HepG2 (cell line): ENCODE data around the gene RHOG. TPM values are rescaled to one million over a fixed set of nuclear protein-coding genes. Genes with fewer than 3 reads are reported as not detected.

Experiments
- CCAR2 ChIP-seq: fragments of 200-400 bp; formaldehyde crosslinking; optimal IDR thresholded peaks from 2 replicates; pipeline ENCODE3; 2018; ENCODE audit warnings: low read depth, mild to moderate bottlenecking, low read length, moderate library complexity
- CEBPG ChIP-seq: IDR thresholded peaks from 2 replicates; pipeline ENCODE4 v1.6.1; 2016
- KDM1A ChIP-seq: IDR thresholded peaks from 2 replicates; pipeline ENCODE4 v1.6.1; 2016; ENCODE audit warnings: missing compliant biosample characterization
- MLLT10 ChIP-seq: sonication (generic); formaldehyde crosslinking; IDR thresholded peaks from 2 replicates; pipeline ENCODE4 v1.4.0; 2020; ENCODE audit warnings: missing genetic modification reagents
- ZNF331 ChIP-seq: sonication (generic); formaldehyde crosslinking; IDR thresholded peaks from 2 replicates; pipeline ENCODE4 v1.4.0; 2020; ENCODE audit warnings: missing genetic modification reagents
- ZNF44 ChIP-seq: sonication (generic); formaldehyde crosslinking; IDR thresholded peaks from 2 replicates; pipeline ENCODE4 v1.5.1; 2020; ENCODE audit warnings: mild to moderate bottlenecking, missing genetic modification reagents
- ZNF460 ChIP-seq: sonication (generic); formaldehyde crosslinking; IDR thresholded peaks from 2 replicates; pipeline ENCODE4 v1.5.1; 2020; ENCODE audit warnings: missing genetic modification reagents, mild to moderate bottlenecking, borderline replicate concordance
- ZNF724P ChIP-seq: sonication (generic); formaldehyde crosslinking; IDR thresholded peaks from 2 replicates; pipeline ENCODE4 v1.8.0; 2022; ENCODE audit warnings: missing genetic modification reagents, borderline replicate concordance
- polyA plus RNA-seq, 8 experiments: library from polyadenylated mRNA; depleted of rRNA in 3 of 8; stranded (reverse) in 7 of 8; unstranded in 1 of 8; fragments of >200 nt; fragmentation: Illumina TruSeq in 4 of 8; extraction: Trizol in 4 of 8; gene quantifications; 2 replicates each; pipeline versions ENCODE4 v1.2.1 to v1.2.3, GENCODE V29; 2011 to 2016; ENCODE audit warnings: low read depth in 4 of 8, missing spikeins in 1 of 8, mixed read lengths in 1 of 8; ENCODE audit not compliant: insufficient read depth in 1 of 8
- total RNA-seq, 5 experiments: library from RNA; depleted of rRNA; stranded (reverse); fragments of >200 nt; fragmentation: Illumina TruSeq; extraction: Trizol; gene quantifications; 2 replicates each; pipeline ENCODE4 v1.2.3, GENCODE V29; 2016; ENCODE audit warnings: low read depth in 1 of 5
- TF ChIP-seq, protein P1 (sequence below), 2 experiments: fragments of 450-650 bp in 1 of 2; sonication (generic) in 1 of 2; formaldehyde crosslinking in 1 of 2; IDR thresholded peaks; 2 replicates each; pipeline versions ENCODE4 v1.6.1 to v1.8.0; 2016 to 2022; ENCODE audit warnings: antibody characterized with exemption in 1 of 2, mild to moderate bottlenecking in 1 of 2, missing genetic modification reagents in 1 of 2
- TF ChIP-seq, protein P2 (sequence below): sonication (generic); formaldehyde crosslinking; IDR thresholded peaks from 2 replicates; pipeline ENCODE4 v1.4.0; 2020; ENCODE audit warnings: missing genetic modification reagents, borderline replicate concordance
- TF ChIP-seq, protein P3 (sequence below): sonication (generic); formaldehyde crosslinking; IDR thresholded peaks from 2 replicates; pipeline ENCODE4 v1.5.1; 2020; ENCODE audit warnings: missing genetic modification reagents, mild to moderate bottlenecking, borderline replicate concordance

The RHOG gene
- total and polyA plus RNA-seq, 2 of the 13 experiments (the other 11 are each of a cell fraction or from before 2014, with no cell fraction given), result 7.7 to 23.4 TPM

DNA sequence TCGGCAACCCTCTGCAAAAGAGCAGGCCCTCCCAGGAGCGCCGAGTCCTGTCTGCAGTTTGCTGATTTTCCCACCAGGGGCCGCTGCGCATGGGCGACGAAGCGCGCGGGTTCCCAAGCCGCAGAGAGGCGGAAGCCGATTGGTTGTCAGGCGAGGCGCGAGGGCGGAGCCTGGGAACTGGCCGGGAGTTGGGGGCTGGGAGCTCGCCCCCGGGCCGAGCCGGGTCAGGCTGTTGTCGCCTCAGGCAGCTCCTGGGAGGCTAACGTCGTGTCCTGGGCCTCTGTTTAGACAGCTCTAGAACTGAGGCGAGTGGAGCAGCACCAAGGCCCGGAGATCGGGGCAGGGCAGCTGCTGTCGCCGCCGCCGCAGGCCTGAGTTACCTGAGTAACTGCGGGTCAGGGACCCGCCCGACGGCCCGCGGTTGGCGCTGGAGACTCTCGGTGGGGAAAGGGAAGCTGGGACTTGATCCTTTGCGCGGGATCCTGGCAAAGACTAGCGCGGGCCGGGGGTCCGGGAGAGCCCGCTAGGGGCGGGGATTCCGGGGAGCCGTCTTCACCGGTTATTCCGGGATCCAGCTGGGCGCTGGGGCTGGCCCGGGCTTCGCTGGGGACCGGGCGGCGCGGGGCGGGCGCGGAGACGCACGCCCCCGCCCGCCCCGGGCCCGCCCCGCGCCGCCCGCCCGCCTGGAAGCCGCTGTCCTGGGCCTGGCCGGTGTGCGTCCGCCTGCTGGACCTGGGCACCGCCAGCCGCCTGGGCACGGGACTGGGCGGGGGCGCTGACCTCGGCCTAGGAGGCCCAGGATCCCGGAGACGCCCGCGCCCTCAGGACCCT, 14.4 kb upstream of the RHOG start, which contains the start of gene STIM1 (continued):
- TF ChIP-seq, protein P1, sequence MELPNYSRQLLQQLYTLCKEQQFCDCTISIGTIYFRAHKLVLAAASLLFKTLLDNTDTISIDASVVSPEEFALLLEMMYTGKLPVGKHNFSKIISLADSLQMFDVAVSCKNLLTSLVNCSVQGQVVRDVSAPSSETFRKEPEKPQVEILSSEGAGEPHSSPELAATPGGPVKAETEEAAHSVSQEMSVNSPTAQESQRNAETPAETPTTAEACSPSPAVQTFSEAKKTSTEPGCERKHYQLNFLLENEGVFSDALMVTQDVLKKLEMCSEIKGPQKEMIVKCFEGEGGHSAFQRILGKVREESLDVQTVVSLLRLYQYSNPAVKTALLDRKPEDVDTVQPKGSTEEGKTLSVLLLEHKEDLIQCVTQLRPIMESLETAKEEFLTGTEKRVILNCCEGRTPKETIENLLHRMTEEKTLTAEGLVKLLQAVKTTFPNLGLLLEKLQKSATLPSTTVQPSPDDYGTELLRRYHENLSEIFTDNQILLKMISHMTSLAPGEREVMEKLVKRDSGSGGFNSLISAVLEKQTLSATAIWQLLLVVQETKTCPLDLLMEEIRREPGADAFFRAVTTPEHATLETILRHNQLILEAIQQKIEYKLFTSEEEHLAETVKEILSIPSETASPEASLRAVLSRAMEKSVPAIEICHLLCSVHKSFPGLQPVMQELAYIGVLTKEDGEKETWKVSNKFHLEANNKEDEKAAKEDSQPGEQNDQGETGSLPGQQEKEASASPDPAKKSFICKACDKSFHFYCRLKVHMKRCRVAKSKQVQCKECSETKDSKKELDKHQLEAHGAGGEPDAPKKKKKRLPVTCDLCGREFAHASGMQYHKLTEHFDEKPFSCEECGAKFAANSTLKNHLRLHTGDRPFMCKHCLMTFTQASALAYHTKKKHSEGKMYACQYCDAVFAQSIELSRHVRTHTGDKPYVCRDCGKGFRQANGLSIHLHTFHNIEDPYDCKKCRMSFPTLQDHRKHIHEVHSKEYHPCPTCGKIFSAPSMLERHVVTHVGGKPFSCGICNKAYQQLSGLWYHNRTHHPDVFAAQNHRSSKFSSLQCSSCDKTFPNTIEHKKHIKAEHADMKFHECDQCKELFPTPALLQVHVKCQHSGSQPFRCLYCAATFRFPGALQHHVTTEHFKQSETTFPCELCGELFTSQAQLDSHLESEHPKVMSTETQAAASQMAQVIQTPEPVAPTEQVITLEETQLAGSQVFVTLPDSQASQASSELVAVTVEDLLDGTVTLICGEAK (IDR thresholded peaks at IDR 0.05), result no peak
- TF ChIP-seq, protein P1 (CRISPR knock-in tag; IDR thresholded peaks at IDR 0.05), result peak; percentile 4; the same call in 1 of the 2 replicates
- peak; percentile 44 for TF ChIP-seq CEBPG
- TF ChIP-seq KDM1A (CRISPR knock-in tag), result no peak
- no peak for TF ChIP-seq CCAR2
- TF ChIP-seq ZNF44 (CRISPR knock-in tag), result no peak
- peak; percentile 61; the same call in 1 of the 2 replicates for TF ChIP-seq ZNF331
- no peak for TF ChIP-seq ZNF460 (CRISPR knock-in tag)
- TF ChIP-seq, protein P2, sequence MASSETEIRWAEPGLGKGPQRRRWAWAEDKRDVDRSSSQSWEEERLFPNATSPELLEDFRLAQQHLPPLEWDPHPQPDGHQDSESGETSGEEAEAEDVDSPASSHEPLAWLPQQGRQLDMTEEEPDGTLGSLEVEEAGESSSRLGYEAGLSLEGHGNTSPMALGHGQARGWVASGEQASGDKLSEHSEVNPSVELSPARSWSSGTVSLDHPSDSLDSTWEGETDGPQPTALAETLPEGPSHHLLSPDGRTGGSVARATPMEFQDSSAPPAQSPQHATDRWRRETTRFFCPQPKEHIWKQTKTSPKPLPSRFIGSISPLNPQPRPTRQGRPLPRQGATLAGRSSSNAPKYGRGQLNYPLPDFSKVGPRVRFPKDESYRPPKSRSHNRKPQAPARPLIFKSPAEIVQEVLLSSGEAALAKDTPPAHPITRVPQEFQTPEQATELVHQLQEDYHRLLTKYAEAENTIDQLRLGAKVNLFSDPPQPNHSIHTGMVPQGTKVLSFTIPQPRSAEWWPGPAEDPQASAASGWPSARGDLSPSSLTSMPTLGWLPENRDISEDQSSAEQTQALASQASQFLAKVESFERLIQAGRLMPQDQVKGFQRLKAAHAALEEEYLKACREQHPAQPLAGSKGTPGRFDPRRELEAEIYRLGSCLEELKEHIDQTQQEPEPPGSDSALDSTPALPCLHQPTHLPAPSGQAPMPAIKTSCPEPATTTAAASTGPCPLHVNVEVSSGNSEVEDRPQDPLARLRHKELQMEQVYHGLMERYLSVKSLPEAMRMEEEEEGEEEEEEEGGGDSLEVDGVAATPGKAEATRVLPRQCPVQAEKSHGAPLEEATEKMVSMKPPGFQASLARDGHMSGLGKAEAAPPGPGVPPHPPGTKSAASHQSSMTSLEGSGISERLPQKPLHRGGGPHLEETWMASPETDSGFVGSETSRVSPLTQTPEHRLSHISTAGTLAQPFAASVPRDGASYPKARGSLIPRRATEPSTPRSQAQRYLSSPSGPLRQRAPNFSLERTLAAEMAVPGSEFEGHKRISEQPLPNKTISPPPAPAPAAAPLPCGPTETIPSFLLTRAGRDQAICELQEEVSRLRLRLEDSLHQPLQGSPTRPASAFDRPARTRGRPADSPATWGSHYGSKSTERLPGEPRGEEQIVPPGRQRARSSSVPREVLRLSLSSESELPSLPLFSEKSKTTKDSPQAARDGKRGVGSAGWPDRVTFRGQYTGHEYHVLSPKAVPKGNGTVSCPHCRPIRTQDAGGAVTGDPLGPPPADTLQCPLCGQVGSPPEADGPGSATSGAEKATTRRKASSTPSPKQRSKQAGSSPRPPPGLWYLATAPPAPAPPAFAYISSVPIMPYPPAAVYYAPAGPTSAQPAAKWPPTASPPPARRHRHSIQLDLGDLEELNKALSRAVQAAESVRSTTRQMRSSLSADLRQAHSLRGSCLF (CRISPR knock-in tag), result peak; percentile 83; the same call in 1 of the 2 replicates
- TF ChIP-seq MLLT10 (CRISPR knock-in tag), result no peak
- TF ChIP-seq, protein P3, sequence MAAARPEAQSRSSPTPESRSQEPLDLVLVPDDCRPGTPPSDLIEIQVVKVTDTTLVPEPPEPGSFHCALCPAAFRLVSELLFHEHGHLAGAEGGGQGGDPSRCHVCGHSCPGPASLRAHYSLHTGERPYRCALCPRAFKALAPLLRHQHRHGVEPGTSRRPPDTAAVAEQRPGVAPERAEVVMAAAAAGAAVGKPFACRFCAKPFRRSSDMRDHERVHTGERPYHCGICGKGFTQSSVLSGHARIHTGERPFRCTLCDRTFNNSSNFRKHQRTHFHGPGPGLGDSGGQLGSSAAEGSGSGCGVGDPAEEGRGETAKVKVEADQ (CRISPR knock-in tag), result peak; percentile 23; the same call in 1 of the 2 replicates
- TF ChIP-seq ZNF724P (CRISPR knock-in tag), result peak; percentile 78; the same call in 1 of the 2 replicates
